Measurements from ENCODE around the gene CARD9.

CARD9 gene

DNA sequence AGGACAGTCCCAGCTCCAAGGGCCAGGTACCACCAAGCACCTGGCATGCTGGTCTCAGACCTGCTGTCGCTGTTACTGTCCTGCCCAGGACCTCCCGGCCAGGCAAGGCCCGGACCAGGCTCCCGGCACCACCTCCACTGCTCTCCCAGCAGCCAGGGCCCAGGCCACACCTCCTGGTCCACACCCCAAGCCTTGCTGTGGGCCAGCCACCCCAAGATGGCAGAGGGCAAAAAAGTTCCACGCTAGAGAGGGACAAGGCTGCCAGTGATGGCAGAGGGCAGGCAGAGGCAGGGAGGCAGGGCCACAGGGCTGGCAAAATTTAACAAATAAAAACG lies 11.1 kb downstream of the CARD9 start:
- TF ChIP-seq, protein P1, sequence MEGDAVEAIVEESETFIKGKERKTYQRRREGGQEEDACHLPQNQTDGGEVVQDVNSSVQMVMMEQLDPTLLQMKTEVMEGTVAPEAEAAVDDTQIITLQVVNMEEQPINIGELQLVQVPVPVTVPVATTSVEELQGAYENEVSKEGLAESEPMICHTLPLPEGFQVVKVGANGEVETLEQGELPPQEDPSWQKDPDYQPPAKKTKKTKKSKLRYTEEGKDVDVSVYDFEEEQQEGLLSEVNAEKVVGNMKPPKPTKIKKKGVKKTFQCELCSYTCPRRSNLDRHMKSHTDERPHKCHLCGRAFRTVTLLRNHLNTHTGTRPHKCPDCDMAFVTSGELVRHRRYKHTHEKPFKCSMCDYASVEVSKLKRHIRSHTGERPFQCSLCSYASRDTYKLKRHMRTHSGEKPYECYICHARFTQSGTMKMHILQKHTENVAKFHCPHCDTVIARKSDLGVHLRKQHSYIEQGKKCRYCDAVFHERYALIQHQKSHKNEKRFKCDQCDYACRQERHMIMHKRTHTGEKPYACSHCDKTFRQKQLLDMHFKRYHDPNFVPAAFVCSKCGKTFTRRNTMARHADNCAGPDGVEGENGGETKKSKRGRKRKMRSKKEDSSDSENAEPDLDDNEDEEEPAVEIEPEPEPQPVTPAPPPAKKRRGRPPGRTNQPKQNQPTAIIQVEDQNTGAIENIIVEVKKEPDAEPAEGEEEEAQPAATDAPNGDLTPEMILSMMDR (IDR thresholded peaks at IDR 0.05; ENCODE audit: low read depth, low read length) = no peak
- H3K4me3 ChIP-seq (ENCODE audit: low read depth, low read length) = 0 out of 2 replicates have a peak overlapping the region, but pooled peaks have one; percentile 4

DNA sequence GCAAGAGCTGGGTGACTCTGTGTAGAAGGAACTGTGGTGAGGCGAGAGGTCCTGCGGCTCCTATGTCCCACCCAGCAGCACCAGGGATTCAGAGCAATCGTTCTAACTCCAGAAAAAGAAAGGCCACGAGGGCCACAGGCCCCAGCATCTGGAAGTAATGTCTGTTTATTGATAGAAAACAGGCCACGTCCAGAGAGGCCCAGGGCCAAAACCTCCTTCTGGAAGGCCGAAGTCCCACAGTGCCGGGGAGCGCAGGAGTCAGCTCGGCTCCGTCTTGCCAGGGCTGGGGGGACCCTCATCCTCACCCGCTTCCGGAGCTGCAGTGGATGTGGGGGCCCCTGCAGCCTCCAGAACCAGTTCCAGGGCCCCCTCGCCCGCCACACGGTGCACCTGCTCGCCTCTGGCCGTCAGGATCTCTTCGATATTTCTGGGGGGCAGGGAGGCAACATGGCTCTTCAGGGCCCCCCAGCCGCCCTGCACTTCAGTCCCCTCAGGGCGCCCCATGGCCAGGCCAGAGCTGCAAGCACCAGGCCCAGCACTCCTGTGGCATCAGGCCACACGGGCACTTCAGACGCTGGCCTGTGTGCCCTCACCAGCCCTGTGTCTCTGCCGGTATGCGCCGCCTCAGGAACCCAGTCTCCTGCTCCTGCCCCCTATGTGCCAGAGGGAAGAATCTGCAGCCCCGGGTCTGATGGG lies 11.6 kb downstream of the CARD9 start:
- H3K4me3 ChIP-seq (ENCODE audit: low read depth, low read length) = peak overlapping the region; percentile 30
- TF ChIP-seq, protein P1 (IDR thresholded peaks at IDR 0.05; ENCODE audit: low read depth, low read length) = no peak

DNA sequence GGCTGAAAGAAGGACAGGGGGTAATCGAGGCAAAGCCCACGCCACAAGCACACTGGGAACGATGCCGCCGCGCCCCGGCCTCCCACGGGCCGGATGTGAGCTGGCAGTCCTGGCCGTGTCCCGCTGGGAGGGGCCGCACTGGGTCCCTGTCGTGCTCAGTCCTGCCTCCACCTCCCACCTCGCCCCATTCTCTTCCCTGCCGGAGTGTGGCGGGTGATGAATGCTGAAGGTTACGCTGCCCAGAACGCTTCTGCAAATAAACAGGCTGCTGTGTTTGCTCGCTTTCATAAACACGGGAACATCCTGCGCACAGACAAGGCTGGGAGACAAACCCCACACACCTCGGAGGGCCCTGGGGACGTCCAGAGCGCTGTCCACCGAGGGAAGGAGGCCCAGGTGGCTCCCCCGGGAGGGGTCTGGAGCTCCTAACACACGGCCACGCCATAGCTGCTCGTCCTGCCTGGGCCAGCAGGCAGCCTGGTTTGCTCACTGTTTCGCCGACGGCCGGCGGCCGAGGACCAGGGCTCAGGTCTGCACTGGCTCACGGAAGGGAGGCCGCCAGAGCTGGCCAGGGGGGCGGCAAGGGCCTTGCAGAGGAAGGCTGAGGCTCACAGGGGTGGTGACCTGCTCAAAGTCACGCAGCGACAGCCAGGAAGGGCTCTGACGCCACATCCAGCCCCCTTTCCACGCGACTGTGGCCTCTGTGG lies 12.3 kb downstream of the CARD9 start:
- H3K4me3 ChIP-seq (ENCODE audit: low read depth, low read length) = peak overlapping the region; percentile 30
- TF ChIP-seq, protein P1 (IDR thresholded peaks at IDR 0.05; ENCODE audit: low read depth, low read length) = no peak

DNA sequence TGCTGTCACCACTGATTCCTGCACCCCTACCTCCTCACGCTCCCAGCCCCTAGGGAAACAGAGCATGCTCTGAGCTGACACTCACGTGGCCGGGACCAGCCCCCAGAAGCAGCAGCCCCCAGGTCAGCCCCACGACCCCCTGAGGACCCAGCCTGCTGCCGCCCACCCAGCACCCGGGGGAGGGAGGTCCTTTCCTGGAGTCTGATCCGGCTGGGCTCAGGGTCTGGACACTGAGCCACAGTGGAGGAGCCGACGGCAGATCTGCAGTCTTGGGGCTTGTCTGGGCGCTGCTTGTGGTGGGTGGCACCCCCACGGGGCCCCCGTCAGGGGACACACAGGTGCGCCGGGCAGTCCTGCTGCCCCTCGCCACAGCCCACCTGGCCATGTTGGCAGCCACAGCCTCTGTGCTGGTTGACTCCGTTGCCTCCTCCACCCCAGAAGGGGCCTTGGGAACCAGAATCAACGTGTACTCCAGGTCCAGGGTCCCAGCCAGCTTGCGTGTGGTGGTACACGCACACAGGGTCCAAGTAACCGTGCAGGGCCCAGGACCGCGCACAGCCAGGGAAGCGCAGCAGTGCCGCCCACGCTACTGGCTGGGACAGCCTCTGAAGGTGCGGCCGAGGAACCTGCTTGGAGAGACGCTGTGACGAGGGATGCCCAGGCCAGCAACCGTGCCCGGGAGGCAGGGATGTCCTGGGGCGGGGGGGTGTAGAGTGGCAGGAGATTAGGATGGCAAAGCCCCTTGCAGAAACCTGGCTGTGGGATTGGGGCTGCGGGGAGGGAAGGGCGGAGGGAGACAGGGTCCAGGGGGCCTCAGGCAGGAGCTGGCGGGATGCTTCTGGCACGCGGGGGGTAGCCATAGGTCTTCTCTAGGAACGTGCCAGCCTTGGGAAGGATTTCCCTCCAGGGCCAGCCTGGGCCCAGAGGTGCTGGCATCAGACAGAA lies 13.4 kb downstream of the CARD9 start:
- TF ChIP-seq, protein P1 (IDR thresholded peaks at IDR 0.05; ENCODE audit: low read depth, low read length) = no peak
- H3K4me3 ChIP-seq (ENCODE audit: low read depth, low read length) = no peak overlapping the region

DNA sequence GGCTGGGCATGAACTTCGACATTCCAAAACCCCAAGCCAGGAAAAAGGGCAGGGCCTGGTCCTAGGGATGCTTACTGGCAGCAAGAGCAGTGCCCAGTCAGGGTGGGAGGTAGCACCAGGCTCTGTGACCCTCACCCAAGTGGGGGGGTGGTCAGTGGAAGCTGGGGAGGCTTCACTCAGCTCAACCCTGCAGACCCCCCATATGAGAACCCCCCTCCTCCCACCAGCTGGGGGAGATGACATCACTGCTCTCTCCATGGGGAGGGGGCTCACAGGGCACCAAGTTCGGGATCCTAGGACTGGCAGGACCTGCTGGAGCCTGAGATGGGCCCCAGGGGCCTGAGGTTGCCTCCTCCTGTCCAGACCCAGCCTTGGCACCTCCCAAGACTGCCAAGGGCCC lies 14.6 kb downstream of the CARD9 start:
- TF ChIP-seq, protein P1 (IDR thresholded peaks at IDR 0.05; ENCODE audit: low read depth, low read length) = no peak

DNA sequence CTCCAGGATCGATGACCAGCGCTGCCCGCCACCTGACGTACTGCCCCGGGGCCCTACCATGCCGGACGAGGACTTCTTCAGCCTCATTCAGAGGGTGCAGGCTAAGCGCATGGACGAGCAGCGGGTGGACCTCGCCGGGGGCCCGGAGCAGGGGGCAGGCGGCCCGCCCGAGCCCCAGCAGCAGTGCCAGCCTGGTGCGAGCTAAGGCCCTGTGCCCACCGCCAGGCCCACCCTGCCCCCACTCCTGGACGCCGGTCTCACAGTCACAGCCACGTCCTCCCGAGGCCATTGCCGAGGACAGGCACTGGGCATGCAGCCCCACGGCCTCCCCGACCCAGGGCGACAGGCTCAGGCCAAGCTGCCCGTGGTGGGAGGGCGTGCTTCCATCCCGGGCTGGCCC lies 15.5 kb downstream of the CARD9 start:
- H3K4me3 ChIP-seq (ENCODE audit: low read depth, low read length) = no peak overlapping the region
- TF ChIP-seq, protein P1 (IDR thresholded peaks at IDR 0.05; ENCODE audit: low read depth, low read length) = no peak

More for the DNA sequence above, 14.6 kb downstream of the CARD9 start:
- H3K4me3 ChIP-seq (ENCODE audit: low read depth, low read length) = no peak overlapping the region

Data from WI38 (cell line).